Left lung (tissue), 10 donors: Measurements from ENCODE around the gene ZFP57. TPM values are rescaled to one million over a fixed set of nuclear protein-coding genes. Genes with fewer than 3 reads are reported as not detected.
"Not testable (repeated sequence)": the region's sequence is repeated elsewhere in the genome, so short reads cannot be mapped to it uniquely, and the experiment has no call there.

Experiments
- ATAC-seq: fragments of 200-7000 bp; cut with Tn5 transposase; one replicate; pipeline ENCODE4 v1.9.1; 2020; ENCODE audit warnings: moderate library complexity
- DNase-seq, 4 donors: peaks; one replicate each; pipeline ENCODE4 v3.0.0-alpha.2; 2013 to 2020
- H3K27ac ChIP-seq, 2 donors: fragments of 200-600 bp; sonication (generic) in 1 of 2; one replicate each; pipeline versions ENCODE4 v1.5.0 to v1.8.0; 2020 to 2021
- H3K27me3 ChIP-seq, 2 donors: fragments of 200-600 bp; sonication (generic) in 1 of 2; one replicate each; pipeline versions ENCODE4 v1.5.0 to v1.8.0; 2020 to 2021
- H3K36me3 ChIP-seq, 2 donors: fragments of 200-600 bp; sonication (generic) in 1 of 2; one replicate each; pipeline versions ENCODE4 v1.5.0 to v1.8.0; 2020 to 2021
- H3K4me1 ChIP-seq, 2 donors: fragments of 200-600 bp; one replicate each; pipeline ENCODE4 v1.8.0; 2021
- H3K4me3 ChIP-seq, 2 donors: fragments of 200-600 bp; sonication (generic) in 1 of 2; one replicate each; pipeline versions ENCODE4 v1.5.0 to v1.8.0; 2020 to 2021; ENCODE audit warnings: mild to moderate bottlenecking in 1 of 2
- H3K9me3 ChIP-seq, 2 donors: fragments of 200-600 bp; sonication (generic) in 1 of 2; one replicate each; pipeline versions ENCODE4 v1.5.0 to v1.8.0; 2020 to 2021
- intact Hi-C, 2 donors: fragments of 100-400 bp; cut with DNase I; formaldehyde crosslinking; loops; one replicate each; pipeline versions ENCODE4 v1.11.2 to v1.14.2; 2022
- polyA plus RNA-seq, 6 donors: library from polyadenylated mRNA; unstranded; fragments of 120-200 nt; gene quantifications; one replicate each; pipeline ENCODE4 v1.2.1, GENCODE V29; 2013; ENCODE audit not compliant: insufficient read length in 6 of 6
- total RNA-seq, 2 donors: library from RNA; stranded (reverse); fragmentation: NEBNext Ultra II Directional; extraction: Animal tissue kit (Norgen Biotek cat#: 25700); gene quantifications; one replicate each; pipeline ENCODE4 v1.2.1, GENCODE V29; 2021
- TF ChIP-seq, protein P1 (sequence below), 2 donors: fragments of 200-600 bp; sonication (generic) in 1 of 2; IDR thresholded peaks; one replicate each; pipeline versions ENCODE4 v1.5.0 to v1.8.0; 2021; ENCODE audit warnings: antibody characterized with exemption in 2 of 2
- donor health status: DM: no; HTN: yes; CAD: no.
- donor health status: DM: no; HTN: no; CAD: no.

ZFP57 gene
- total and polyA plus RNA-seq, 8 donors: 0.61 to 0.68 TPM; not detected in 6

DNA sequence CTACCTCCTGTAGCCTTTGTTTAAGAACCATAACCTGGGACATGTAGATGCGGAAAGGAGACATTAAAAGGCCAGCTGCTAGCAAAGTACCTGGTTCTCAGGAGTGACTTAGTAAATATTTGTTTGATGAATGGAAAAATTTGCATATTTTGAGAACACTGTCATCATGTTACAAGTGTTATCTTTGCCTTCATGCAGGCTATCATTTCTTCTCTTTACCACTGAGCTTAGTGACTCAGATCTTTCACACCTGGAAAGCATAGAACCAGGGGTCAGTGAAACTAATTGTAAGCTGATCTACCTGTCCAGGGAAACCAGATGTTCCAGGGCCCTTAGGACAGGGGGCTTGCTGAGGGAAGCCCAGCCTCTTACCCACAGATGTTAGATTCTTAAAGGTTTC is 5.4 kb downstream of the ZFP57 start:
- TF ChIP-seq, protein P1, sequence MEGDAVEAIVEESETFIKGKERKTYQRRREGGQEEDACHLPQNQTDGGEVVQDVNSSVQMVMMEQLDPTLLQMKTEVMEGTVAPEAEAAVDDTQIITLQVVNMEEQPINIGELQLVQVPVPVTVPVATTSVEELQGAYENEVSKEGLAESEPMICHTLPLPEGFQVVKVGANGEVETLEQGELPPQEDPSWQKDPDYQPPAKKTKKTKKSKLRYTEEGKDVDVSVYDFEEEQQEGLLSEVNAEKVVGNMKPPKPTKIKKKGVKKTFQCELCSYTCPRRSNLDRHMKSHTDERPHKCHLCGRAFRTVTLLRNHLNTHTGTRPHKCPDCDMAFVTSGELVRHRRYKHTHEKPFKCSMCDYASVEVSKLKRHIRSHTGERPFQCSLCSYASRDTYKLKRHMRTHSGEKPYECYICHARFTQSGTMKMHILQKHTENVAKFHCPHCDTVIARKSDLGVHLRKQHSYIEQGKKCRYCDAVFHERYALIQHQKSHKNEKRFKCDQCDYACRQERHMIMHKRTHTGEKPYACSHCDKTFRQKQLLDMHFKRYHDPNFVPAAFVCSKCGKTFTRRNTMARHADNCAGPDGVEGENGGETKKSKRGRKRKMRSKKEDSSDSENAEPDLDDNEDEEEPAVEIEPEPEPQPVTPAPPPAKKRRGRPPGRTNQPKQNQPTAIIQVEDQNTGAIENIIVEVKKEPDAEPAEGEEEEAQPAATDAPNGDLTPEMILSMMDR (IDR thresholded peaks at IDR 0.05): no peak
- no peaks in the 10 kb centered on the region for H3K36me3 ChIP-seq
- no peak overlapping the region for H3K4me3 ChIP-seq
- ATAC-seq (no peak), DNase-seq (no peak)
- peaks cover 0 to 15% of the 10 kb centered on the region in 2 donors for H3K27me3 ChIP-seq
- H3K27ac ChIP-seq: no peak overlapping the region
- intact Hi-C loops: no loop called here
- H3K9me3 ChIP-seq: no peaks in the 10 kb centered on the region
- no peaks in the 10 kb centered on the region for H3K4me1 ChIP-seq

GRCh38 chr6:29674008-29674407 is 6.9 kb downstream of the ZFP57 start:
- TF ChIP-seq, protein P1 (IDR thresholded peaks at IDR 0.05): no peak
- DNase-seq: no peak
- no peaks in the 10 kb centered on the region for H3K4me1 ChIP-seq
- no peak overlapping the region for H3K27ac ChIP-seq
- peaks cover 0 to 18% of the 10 kb centered on the region in 2 donors for H3K27me3 ChIP-seq
- ATAC-seq: no peak
- no peak overlapping the region for H3K4me3 ChIP-seq
- no peaks in the 10 kb centered on the region for H3K36me3 ChIP-seq
- H3K9me3 ChIP-seq: no peaks in the 10 kb centered on the region
- intact Hi-C loops: no loop called here

- Histone ChIP-seq H3K27me3 (peaks cover 0 to 27% of the 10 kb centered on the region in 2 donors), H3K27ac (no peak overlapping the region), H3K9me3 (no peaks in the 10 kb centered on the region), H3K4me1 (no peaks in the 10 kb centered on the region), H3K36me3 (no peaks in the 10 kb centered on the region), H3K4me3 (no peak overlapping the region)
- DNase-seq: no peak
- TF ChIP-seq, protein P1 (IDR thresholded peaks at IDR 0.05): no peak
- no peak for ATAC-seq
- intact Hi-C loops: no loop called here
Measured at GRCh38 chr6:29673161-29673560, 7.8 kb downstream of the ZFP57 start.

DNA sequence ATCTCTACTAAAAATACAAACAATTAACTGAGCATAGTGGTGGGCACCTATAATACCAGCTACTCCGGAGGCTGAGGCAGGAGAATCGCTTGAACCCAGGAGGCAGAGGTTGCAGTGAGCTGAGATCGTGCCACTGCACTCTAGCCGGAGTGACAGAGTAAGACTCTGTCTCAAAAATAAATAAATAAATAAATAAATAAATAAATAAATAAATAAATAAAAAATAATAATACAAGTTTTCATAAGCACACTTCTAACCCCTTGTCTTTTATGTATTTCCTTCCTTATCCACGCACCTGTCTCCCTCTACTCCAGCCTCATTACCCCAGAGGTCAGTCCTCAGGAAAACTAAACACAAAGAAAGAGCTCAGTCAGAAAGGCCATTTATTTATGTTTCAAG is 8.8 kb downstream of the ZFP57 start:
- H3K4me1 ChIP-seq, ATAC-seq, intact Hi-C loops, H3K36me3 ChIP-seq, H3K9me3 ChIP-seq, DNase-seq, H3K4me3 ChIP-seq, H3K27ac ChIP-seq: not testable (repeated sequence)
- peaks cover 0 to 32% of the 10 kb centered on the region in 2 donors for H3K27me3 ChIP-seq

DNA sequence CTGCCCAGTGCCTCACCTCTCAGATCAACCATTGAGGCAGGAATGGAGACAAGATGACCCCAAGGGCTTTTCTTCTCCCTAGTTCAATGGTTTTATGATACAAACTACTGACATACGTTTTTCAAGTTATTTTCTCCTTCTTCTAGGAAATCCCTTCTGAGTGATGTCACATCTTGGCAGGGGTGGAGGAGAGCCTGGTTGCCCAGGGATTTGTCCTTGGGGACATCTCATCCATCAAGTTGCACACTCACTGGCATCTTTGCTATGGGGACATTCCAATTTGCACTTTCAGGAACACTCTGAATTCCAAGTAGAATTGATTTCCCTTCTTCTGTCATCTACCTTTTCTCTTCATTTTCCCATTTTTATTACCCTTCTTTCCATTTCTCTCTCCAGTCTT is 9.9 kb downstream of the ZFP57 start:
- Histone ChIP-seq H3K27ac (no peak overlapping the region), H3K27me3 (peaks cover 0 to 39% of the 10 kb centered on the region in 2 donors), H3K36me3 (no peaks in the 10 kb centered on the region), H3K4me1 (no peaks in the 10 kb centered on the region), H3K4me3 (no peak overlapping the region), H3K9me3 (no peaks in the 10 kb centered on the region)
- ATAC-seq (no peak), DNase-seq (no peak)
- TF ChIP-seq, protein P1 (IDR thresholded peaks at IDR 0.05): no peak
- intact Hi-C loops: no loop called here

DNA sequence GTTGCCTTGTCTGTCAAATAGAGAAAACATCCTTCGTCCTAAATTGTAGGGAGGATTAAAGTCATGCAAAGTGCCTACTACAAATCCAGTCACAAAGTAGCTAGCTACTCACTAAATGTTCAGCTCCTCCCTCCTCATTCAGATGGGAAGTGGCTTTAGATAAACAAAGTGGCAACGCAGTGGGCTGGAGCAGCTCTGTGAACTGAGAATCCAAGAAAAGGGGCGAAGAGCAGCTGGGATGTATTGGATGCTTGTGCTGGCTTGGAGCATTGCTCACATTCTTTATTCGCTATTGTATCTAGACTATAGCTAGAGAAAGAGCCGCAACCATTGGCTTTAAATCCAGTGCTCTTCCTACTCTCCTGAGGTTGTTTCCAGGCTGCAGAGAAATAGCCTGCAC is 13.8 kb downstream of the ZFP57 start:
- H3K27ac ChIP-seq: no peak overlapping the region
- DNase-seq (no peak), ATAC-seq (no peak)
- H3K27me3 ChIP-seq: peaks cover 5 to 62% of the 10 kb centered on the region in 2 donors
- TF ChIP-seq, protein P1 (IDR thresholded peaks at IDR 0.05): no peak
- H3K36me3 ChIP-seq: no peaks in the 10 kb centered on the region
- no peaks in the 10 kb centered on the region for H3K4me1 ChIP-seq
- H3K4me3 ChIP-seq: no peak overlapping the region
- intact Hi-C loops: no loop called here
- H3K9me3 ChIP-seq: no peaks in the 10 kb centered on the region
